GM12872 (cell line): Measurements from ENCODE around the gene CDC25A.

Experiments
- TF ChIP-seq, protein P1 (sequence below): IDR thresholded peaks from 3 replicates; pipeline ENCODE4 v1.5.1; 2011; ENCODE audit warnings: low read depth, mild to moderate bottlenecking, low read length, moderate library complexity; ENCODE audit not compliant: insufficient read depth

Gene CDC25A

DNA sequence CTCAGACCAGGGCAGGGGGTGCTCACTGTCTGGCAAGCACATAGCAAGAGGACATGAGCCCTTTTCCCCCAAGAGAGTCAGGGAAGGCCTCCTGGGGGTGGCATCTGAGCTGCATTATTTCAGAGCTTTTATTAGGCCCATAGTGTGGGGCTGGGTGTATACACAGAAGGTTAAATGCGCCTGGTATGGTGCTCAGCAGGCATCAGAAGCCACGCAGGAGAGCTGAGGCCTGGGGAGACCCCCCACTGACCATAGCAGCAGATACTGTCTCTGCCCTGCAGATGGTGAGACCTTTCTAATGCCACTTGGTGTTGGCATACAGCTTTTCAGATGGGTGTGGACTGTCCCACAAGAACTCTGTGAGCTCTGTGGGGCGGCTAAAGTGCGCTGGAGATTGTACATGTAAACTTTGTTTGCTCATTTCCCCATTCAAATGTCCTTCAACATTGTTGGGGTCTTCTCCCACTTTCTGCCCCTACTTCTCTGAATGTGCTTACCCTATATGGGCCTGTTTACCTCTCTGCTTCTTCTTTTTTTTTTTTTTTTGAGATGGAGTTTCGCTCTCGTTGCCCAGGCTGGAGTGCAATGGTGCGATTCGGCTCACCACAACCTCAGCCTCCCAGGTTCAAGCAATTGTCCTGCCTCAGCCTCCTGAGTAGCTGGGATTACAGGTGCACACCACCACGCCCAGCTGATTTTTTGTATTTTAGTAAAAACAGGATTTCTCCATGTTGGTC lies 62.2 kb downstream of the CDC25A start:
- TF ChIP-seq, protein P1, sequence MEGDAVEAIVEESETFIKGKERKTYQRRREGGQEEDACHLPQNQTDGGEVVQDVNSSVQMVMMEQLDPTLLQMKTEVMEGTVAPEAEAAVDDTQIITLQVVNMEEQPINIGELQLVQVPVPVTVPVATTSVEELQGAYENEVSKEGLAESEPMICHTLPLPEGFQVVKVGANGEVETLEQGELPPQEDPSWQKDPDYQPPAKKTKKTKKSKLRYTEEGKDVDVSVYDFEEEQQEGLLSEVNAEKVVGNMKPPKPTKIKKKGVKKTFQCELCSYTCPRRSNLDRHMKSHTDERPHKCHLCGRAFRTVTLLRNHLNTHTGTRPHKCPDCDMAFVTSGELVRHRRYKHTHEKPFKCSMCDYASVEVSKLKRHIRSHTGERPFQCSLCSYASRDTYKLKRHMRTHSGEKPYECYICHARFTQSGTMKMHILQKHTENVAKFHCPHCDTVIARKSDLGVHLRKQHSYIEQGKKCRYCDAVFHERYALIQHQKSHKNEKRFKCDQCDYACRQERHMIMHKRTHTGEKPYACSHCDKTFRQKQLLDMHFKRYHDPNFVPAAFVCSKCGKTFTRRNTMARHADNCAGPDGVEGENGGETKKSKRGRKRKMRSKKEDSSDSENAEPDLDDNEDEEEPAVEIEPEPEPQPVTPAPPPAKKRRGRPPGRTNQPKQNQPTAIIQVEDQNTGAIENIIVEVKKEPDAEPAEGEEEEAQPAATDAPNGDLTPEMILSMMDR: no peak

DNA sequence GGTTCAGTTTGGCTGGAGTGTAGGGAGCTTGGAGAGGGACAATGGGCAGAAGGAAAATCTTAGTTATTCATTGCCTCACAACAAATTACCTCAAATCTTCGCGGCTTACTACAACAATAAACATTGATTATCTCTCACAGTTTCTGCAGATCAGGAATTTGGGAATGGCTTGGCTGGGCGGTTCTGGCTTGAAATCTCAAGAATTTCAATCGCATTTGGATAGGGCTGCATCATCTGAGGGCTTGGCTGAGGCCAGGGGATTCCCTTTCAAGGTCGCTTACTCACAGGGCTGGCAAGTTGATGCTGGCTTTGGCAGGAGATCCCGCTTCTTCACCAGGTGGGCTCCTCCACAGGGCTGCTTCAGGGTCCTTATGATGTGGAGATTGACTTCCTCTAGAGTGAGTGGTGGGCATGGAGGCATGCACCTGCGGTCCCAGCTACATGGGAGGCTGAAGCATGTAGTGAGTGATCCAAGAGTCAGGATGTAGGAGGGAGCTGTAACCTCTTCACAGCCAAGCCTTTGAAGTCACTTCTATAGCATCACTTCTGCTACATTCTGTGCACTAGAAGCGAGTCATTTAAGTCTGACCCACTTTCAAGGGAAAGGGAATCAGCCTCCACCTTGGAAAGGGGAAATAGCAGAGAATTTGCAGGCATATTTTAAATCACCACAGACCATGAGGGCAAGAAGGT lies 63.1 kb downstream of the CDC25A start:
- TF ChIP-seq, protein P1: no peak

DNA sequence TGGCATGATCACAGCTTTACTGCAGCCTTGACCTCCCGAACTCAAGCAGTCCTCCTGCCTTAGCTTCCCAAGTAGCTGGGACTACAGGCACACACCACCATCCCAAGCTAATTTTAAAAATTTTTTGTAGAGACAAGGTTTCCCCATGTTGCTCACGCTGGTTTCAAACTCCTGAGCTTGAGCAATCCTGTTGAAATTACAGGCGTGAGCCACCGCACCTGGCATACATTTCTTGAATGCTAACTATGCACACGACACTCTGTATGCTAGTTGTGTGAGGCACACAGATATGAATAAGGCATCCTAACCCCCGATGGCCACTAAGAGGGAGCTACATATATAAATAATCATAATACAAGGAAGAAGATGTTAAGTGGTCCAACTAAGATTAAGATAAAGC lies 64.9 kb downstream of the CDC25A start:
- TF ChIP-seq, protein P1: no peak

DNA sequence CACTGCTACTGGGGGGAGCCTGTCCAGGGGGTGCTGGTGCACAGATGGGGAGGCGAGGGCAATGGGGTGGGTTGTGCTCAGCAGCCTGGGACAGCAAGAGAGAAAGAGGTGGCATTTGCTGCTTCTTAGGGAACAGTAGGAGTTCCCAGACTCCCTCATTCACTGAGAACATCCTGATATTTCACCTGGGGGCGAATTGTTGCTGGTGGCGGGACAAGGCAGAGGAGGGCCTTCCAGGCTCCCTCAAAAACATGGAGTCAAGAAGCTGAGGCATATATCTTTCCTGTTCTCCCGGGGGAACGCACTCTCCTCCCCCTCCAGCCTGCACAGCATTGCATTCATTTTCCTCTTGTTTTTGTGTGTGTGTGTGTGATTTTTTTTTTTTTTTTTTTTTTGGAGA lies 65.7 kb downstream of the CDC25A start:
- TF ChIP-seq, protein P1: no peak

GRCh38 chr3:48120223-48120622 lies 68.0 kb downstream of the CDC25A start:
- TF ChIP-seq, protein P1: no peak

GRCh38 chr3:48119505-48120193 lies 68.6 kb downstream of the CDC25A start:
- TF ChIP-seq, protein P1: no peak

GRCh38 chr3:48118928-48119327 lies 69.3 kb downstream of the CDC25A start:
- TF ChIP-seq, protein P1: no peak
